ENCODE results near the gene BCL2. TPM values are rescaled to one million over a fixed set of nuclear protein-coding genes. Genes with fewer than 3 reads are reported as not detected.
A peak's percentile ranks its signal among the peaks of the same experiment; 100 is the strongest.

Gene BCL2
- polyA plus RNA-seq, 3 donors, result 23.1 to 27.3 (median 26.8) TPM

DNA sequence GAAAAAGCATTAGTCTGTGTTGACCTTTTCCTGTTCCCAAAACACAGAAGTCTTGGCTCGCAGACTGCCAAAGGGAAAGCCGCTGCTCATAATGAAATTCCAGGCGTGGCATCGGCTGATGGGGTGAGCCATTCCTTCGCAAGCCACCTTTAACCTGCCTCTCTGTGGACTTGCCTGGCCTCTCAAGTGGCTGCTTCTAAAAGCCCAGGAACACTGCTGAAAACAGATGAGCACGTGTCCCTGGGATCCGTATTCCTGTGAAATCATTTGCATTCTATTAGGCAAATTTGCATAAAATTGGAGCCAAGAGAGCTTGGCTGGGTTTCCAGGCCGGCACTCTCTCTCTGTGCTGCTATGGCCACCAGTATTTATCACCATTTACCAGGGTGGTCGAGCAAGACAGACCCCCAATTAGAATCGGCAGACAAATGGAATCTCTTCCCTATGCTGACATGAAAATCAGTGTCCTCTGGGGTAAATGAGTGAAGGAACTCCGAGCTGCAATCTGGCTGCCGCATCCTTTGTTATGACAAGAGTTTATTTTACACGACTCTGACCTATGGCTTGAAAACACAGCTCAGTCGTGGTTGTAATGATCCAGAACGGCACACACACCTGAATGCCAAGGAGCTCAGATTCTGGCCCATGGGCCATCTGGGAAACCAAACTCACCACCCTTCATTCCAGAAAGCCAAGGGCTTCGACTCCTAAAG is 21.7 kb downstream of the BCL2 start:
- DNase-seq (ENCODE audit: extremely low read depth in 1 of 11, low read depth in 9 of 11, low spot score in 4 of 11), result no peak

DNA sequence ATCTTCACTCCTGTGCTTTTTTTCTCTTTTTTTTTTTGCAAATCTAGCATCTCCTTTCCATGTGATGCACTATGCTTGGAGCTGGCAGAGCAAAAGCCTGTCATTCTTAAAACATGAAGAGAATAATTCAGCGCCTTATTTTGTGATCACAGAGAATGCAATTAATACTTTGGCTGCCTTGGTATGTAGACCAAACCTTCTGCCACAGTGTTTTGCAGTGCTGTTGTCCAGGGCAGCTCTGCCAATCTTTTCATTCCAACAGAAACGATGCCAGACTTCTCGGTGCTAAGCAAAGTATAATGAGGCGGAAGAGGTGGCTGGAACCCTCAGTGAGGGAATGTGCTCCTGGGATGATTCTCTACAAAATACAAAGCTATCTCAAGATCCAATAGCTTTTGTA is 25.6 kb downstream of the BCL2 start:
- DNase-seq (ENCODE audit: extremely low read depth in 1 of 11, low read depth in 9 of 11, low spot score in 4 of 11), result no peak

DNA sequence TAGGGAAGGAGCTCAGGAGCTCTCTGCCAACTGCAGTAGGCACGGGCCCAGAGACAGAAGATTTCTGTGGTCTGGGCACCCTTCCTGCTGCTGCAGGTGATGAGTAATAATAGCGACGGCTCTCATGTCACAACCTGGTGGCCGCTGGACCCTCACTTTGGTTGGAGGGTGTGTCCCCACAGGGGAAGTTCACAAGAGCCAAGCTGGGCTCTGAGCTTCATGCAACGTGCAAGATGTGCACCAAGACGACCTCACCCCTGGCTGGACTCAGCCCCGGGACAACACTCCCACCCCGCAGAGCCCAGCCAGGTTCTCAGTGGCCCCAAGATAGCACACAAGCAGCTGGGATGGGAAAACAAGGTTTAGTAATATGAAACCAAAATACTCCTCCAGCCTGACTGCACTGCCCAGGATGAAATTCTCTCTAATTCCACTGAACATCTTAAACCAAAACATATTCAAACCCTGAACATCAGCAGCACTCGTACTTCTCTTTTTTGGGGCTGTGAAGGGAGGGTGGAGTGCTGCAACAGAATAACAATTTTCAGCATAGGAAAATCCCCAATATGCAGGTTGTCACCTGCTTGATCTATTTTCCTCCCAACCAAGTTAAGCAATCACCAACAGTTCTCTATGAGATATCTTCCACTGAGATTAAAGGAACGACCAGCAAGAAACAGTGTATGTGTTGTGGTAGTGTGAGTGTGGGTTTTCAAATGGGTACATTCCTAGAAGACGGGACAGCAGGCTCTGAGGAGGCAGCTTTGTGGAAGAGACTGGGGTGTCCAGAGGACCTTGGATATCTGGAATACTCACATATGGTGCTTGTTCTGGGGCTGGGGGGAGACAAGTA is 26.5 kb downstream of the BCL2 start:
- DNase-seq (ENCODE audit: extremely low read depth in 1 of 11, low read depth in 9 of 11, low spot score in 4 of 11), result peak in 1 of 11 donors; percentile 34

DNA sequence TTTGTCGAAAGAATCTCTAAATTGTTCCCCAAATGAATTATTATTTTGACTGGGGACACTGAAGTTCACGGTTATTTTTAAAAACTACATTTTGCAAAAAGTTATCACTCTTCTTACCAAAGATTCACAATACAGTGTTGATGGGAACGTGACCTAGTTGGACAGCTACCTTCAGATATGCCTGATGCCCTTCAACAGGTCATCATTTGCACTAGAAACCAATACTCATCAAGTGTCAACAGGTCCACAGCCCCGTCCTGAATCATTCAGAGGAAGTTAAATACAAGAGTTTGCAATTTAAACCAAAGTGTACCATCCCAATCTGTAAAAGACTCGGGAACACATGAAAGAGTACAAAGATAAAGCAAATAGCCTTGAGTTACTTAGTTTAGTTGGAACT is 28.3 kb downstream of the BCL2 start:
- no peak for DNase-seq (ENCODE audit: extremely low read depth in 1 of 11, low read depth in 9 of 11, low spot score in 4 of 11)

DNA sequence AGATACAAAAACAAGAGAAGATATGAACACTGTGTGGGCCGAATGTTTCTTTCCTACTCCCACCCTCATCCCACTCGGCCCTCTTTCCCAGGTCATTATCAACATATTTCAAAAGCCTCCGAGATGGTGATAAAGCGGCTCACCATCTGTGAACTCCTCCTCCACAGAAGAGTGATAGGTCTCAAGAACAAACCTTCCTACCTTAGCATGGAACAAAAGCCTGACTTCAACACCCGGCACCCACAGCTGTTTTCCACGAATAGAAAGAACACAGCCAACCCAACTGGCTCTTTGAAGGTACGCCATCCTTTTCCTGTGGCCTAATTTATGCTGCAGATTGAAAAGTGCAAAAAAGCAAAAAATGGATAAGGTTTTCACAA is 28.8 kb downstream of the BCL2 start:
- no peak for DNase-seq (ENCODE audit: extremely low read depth in 1 of 11, low read depth in 9 of 11, low spot score in 4 of 11)

DNA sequence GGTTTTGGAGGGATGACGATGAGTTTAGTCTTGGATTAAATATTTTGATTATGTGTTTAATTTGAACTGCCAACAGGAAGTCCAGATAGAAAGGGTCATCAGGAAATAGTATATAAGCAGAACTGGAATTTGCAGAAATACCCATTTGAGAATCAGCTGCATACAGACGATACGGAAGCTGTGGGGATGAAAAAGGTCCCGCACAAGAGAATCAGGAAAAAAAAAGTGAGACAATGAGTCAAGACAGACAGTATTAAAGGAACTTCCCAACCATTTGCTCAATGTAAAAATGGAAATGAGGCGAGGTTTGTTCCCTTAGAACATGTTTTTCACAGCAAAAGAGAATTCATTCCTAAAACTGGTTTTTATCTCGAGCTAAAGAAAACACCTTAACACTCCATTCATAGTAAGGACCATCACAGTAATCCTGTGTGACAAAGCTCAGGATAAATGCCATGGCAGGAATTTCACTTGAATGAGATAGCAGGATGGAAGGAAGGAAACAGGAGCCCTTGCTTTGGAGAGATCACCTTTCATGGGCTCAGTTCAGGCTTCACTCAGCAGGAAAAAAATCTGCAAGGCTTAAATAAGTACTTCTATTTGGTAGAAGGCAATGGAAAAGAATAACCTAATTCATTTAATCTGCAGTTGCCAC is 29.3 kb downstream of the BCL2 start:
- DNase-seq (ENCODE audit: extremely low read depth in 1 of 11, low read depth in 9 of 11, low spot score in 4 of 11), result no peak

DNA sequence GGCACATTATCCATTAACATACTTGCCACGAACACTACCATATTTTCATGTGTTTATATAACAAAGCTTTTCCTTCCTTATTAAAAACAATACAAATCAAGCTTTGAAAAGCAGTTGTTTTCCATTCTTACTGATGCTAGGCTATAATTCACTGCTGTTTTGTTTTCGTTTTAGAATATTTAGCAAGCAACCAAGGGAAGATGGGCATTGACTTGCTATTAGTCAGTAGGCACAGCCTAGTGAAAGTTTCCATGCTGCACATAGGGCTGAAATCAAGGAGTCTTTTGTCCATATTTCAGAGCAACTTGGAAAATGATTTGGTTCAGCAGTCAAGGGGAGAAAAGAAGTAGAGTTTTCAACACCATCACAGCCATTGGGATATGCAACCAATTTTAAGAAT is 31.3 kb downstream of the BCL2 start:
- no peak for DNase-seq (ENCODE audit: extremely low read depth in 1 of 11, low read depth in 9 of 11, low spot score in 4 of 11)

DNA sequence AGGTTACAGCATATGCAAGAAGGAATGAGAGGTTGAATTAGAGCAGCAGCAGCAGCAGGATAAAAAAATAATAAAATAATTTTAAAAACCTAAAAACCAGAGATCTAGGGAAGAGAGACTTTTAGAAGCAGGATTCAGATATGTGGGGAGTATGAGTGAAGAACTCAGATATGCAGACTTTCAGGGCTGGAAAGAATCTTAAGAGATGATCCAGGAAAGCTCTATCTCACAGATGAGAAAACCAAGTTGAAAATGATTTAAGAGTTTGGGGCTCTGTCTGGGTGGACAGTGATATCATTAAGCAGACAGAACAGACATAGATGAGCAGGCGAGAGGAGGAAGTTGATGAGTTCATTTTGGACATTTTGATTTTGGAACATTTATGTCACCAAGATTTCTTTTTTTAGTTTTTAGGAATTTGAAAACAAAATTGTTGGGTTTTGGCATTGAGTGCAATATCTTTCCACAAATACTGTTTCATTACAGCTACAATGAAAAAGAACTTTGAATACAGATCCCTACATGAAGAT is 31.8 kb downstream of the BCL2 start:
- DNase-seq (ENCODE audit: extremely low read depth in 1 of 11, low read depth in 9 of 11, low spot score in 4 of 11), result no peak

DNA sequence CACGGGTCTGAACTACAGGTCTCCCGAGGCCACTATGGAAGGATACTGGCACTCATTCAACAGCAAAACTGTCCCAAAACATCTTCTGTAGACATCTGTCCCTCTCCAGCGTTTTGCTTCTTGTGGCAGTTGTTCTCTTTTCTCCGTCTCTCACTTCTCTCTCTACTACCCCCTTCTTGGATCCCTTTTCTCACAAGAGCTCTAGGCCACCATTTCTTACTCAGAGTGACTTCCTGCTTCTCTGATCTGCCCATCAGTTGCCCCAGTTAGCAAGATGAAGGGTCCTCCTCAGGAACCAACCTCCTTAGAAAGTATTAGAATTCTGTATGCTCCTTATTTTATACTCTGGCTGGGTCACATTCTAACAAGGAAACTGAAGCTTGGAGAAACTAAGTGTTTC is 32.6 kb downstream of the BCL2 start:
- no peak for DNase-seq (ENCODE audit: extremely low read depth in 1 of 11, low read depth in 9 of 11, low spot score in 4 of 11)

DNA sequence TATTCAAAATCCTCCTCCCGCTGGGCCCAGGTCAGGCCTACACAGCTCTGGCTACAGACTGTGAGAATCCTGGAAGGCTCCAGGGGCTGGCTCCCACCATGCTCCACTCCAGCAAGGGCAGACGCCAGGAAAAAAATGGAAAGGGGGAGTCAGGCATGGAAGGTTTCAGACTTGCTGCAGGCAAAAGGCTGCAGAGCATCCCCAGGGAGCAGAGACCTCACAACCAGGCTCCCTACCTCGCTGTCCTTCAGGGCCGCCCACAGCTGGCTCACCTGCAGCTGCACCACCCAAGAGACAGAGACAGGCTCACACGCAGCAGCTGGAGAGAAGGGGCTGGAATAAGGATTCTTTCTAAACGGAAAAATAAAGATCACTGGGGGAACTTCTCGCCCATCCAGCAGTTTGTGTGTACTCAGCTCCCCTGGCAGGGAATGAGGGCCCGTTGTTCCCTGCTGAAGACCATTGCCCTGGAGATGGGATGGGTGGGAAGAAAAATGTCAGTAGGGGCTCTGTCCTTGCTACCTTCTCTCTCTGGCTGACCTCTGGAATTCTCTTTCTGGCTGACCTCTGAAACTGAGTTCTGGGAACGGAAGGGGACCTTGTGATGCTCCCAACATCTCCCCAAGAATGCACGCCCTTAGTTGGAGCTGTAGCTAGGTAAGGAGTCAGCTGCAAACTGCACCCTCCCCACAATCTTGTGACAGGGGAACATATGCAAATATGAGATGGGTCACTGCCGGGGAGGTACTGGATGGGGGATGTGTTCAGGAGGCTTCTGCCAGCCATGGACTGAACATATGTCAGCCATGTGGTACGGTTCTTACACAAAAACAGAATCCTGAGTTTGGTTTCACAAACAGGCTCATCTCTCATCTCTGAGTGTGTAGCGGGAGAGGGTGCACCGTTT is 34.5 kb downstream of the BCL2 start:
- DNase-seq (ENCODE audit: extremely low read depth in 1 of 11, low read depth in 9 of 11, low spot score in 4 of 11), result no peak

DNA sequence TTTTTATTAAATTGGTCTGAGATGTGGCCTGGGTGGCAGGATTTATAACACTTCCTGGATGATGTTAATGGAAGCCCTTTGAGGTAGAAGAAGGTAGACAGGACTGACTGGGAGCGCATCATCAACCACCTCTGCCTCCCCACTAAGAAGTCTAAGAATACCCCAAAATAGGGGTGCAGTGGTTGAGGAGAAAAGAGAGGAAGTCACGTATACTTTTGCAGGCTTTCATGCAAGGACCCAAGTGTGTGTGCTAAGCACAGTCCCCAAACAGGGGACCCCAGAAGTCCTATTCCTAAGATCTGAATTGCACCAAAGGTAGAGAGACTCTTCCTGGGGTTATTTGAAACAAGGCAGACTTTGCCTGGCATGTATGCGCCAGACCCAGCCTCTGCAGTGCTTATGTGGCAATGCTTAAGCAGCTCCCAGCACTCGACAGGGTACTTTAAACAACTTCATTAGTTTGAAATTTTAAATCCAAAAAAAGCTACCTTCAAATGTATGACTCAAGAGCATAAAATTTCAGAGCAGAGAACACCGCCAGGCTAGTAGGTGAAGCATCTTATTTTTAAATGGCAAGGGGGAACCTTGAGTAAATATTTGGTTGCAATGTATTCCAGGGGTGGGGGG is 35.3 kb downstream of the BCL2 start:
- DNase-seq (ENCODE audit: extremely low read depth in 1 of 11, low read depth in 9 of 11, low spot score in 4 of 11), result no peak

DNA sequence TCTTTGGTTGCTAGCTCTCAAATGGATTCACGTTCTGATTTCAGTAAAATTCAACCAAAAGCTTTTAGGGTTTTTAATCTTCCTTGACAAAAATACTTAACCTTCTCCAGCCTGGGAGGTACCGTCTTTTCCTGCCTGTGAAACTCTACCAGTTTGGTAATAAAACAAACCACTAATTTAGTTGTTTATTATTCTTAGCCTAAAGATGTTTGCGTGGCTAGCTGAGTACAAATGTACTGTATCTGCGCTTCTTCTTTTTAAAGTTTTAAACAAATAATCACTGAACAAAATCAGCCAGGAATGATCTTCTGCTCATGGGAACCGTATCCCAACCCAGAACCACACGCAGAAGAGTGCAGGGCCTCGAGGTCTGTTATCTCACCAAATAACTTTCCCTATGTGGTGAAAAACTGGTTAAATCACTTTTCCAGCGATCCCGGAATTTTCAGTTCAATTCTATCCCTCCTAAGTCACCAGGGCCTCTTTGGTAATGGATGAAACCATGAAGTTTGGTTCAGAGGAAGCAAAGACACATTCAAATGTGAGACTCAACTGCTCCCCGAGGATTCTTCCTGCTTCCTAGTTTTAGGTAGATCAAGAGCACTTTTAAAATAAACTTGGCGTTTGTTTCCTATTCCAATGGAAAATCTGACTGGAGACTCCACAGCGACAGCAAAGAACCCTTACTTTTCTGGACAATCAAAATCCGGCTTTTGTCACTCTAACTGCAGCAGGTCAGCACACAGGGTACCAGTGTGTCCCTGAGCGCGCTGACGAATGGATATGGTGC is 36.1 kb downstream of the BCL2 start:
- no peak for DNase-seq (ENCODE audit: extremely low read depth in 1 of 11, low read depth in 9 of 11, low spot score in 4 of 11)

DNA sequence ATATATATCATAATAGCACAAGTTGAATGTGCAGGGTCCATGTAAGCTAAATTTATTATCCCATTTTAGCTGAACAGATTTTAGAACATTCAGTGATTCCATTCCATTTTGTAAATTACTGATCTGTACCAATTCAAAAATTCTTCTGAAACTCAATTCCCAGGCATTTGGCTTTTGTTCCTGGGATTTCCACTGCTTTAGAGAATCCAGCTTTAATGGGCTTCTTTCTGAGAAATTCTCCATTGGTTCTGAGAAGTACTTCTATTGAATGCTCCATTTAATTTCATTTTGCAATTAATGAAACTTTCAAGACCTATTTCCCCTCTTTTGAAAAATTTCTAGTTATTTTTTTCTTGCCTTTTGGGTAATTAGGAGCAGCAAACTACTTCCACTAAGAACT is 36.8 kb downstream of the BCL2 start:
- no peak for DNase-seq (ENCODE audit: extremely low read depth in 1 of 11, low read depth in 9 of 11, low spot score in 4 of 11)

DNA sequence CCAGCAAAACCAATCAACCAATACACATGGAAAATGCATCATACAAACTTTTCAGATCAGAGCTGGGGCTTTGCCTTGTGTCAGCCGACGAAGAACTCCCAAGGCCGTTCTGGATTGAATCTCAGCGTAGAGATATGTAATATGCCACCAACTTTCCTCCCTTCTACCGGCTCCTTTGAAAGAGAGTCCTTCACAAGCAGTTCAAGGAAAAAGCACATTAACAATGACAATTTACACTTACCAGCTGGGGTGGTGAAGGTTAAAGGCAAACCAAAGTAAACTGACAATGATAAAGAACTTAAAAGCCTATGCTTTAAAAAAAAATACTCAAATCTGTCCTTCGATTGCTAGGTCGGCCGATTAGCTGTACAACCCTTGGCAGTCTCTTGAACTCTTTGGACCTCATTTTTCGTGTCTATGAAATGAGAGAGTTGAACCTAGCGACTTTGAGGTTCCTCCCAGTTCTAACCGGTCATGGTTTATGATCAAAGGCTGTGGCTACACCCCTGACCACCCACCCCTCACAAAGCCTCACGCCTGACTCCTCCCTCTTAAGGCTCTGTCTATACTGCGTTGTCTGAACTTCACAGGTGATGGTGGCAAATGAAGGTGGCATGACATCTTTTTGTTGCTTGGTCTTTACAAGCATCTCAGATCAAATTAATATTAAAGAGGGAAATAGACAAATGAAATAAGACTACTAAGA is 46.2 kb downstream of the BCL2 start:
- DNase-seq (ENCODE audit: extremely low read depth in 1 of 11, low read depth in 9 of 11, low spot score in 4 of 11), result peak in 3 of 11 donors; percentile 38 to 51 (median 49)

DNA sequence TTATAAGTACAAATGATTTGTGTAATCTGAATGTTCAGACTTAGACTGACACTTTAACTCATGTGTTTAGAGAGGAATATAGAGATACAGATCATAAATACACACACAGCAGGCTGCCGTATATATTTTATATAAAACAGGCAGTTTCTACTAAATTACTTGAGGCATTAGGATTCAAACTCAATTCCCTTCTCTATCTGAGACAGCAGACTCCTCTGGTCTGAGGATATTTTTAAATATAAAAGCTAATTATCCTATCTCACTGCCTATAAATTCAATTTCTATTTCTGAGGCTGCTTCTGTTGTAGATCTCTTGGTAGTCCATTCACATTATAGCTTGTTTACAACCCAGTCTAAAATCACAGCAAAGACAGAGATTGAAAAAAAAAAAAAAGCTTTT is 46.9 kb downstream of the BCL2 start:
- no peak for DNase-seq (ENCODE audit: extremely low read depth in 1 of 11, low read depth in 9 of 11, low spot score in 4 of 11)

DNA sequence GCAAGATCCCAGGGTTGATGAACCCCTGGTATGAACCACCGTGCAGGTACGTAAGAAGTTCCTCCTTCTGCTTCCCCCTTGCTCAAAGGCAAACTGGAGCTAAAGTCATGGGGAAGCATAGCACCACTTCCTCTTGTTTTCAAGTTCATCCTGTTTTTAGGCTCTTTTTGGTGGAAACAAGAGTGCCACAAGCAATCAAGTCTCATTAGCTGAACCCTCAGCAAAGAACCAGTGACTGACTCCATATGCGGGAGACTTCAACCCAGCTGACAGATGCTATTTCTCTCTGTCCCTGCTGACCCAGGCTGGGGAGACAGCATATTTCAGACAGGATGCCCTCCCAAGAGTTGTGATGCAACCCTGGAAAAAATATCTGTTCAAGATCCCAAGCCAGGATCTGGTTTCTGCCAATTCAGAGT is 47.7 kb downstream of the BCL2 start:
- peak in 1 of 11 donors; percentile 28 for DNase-seq (ENCODE audit: extremely low read depth in 1 of 11, low read depth in 9 of 11, low spot score in 4 of 11)

DNA sequence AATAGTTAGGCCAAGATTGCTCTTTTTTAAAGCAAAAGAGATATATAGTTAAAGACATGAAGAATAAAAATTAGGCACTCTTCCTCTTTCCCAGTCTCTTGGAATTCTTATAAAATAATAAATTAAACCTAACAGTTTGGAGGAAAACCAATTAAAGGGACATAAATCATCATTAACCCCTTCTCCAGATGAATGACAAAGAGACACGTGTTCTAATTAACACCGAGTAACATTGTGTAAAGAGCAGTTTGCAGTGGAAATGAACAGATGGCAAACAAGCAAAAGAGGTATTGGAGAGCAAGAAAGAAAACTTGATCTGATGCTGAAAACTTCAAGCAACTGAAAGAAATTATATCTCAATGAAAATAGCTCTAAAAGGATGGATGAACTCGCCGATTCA is 48.4 kb downstream of the BCL2 start:
- peak in 1 of 11 donors; percentile 20 for DNase-seq (ENCODE audit: extremely low read depth in 1 of 11, low read depth in 9 of 11, low spot score in 4 of 11)
